Measurements from ENCODE around the gene GAS7. TPM values are rescaled to one million over a fixed set of nuclear protein-coding genes. Genes with fewer than 3 reads are reported as not detected.

Gene GAS7
- total RNA-seq, 1 experiment from 2014 or later: 12.3 TPM

- TF ChIP-seq MYBL2 (CRISPR knock-in tag; IDR thresholded peaks at IDR 0.05): no peak
- no peak for TF ChIP-seq SP1 (CRISPR knock-in tag; conservative IDR thresholded peaks at IDR 0.05)
- no peak for TF ChIP-seq SMAD3 (CRISPR knock-in tag; IDR thresholded peaks at IDR 0.05; ENCODE audit: borderline replicate concordance)
- TF ChIP-seq CREM (CRISPR knock-in tag; IDR thresholded peaks at IDR 0.05): no peak
- TF ChIP-seq HMGXB4 (CRISPR knock-in tag; IDR thresholded peaks at IDR 0.05): no peak
- TF ChIP-seq HMGA2 (CRISPR knock-in tag; IDR thresholded peaks at IDR 0.05): no peak
- no peak for TF ChIP-seq ATF6 (CRISPR knock-in tag; IDR thresholded peaks at IDR 0.05)
Observed at GRCh38 chr17:10067446-10068143, 130.8 kb downstream of the GAS7 start (continued).

- POLR2A ChIA-PET: no interaction called here
- Mint-ChIP-seq H3K36me3 (peaks cover 6% of the 10 kb centered on the region), H3K9me3 (peaks cover 11% of the 10 kb centered on the region), H3K4me3 (no peak overlapping the region), H3K27me3 (ENCODE audit: low read depth) (no peaks in the 10 kb centered on the region), H3K4me1 (peaks cover 18% of the 10 kb centered on the region), H3K27ac (no peak overlapping the region)
- CTCF ChIA-PET: interaction anchor here (1.2 kb wide), 1 partner anchor 162 kb away, joined by 4 read pairs; no protein-coding TSS in a partner anchor
- no peak for DNase-seq (ENCODE audit: low spot score)
- no peak for ATAC-seq
- no peak for TF ChIP-seq NFE2L1 (CRISPR knock-in tag; IDR thresholded peaks at IDR 0.05)
- no peak for TF ChIP-seq ESRRA (CRISPR knock-in tag; IDR thresholded peaks at IDR 0.05; ENCODE audit: borderline replicate concordance)
- no peak for TF ChIP-seq ATF2 (CRISPR knock-in tag; IDR thresholded peaks at IDR 0.05; ENCODE audit: borderline replicate concordance, low read depth)
- TF ChIP-seq PRDM15 (CRISPR knock-in tag; IDR thresholded peaks at IDR 0.05): no peak
- TF ChIP-seq OVOL2 (CRISPR knock-in tag; IDR thresholded peaks at IDR 0.05; ENCODE audit: borderline replicate concordance): no peak
- no peak for TF ChIP-seq CREM (CRISPR knock-in tag; IDR thresholded peaks at IDR 0.05)
- TF ChIP-seq ZNF512 (CRISPR knock-in tag; IDR thresholded peaks at IDR 0.05; ENCODE audit: borderline replicate concordance): no peak
- TF ChIP-seq E2F5 (CRISPR knock-in tag; IDR thresholded peaks at IDR 0.05): no peak
- TF ChIP-seq NR2C2 (CRISPR knock-in tag; IDR thresholded peaks at IDR 0.05): no peak
- no peak for TF ChIP-seq ELF4 (CRISPR knock-in tag; IDR thresholded peaks at IDR 0.05; ENCODE audit: low read depth)
- TF ChIP-seq ATF6 (CRISPR knock-in tag; IDR thresholded peaks at IDR 0.05): no peak
- TF ChIP-seq ZNF671 (CRISPR knock-in tag; IDR thresholded peaks at IDR 0.05): no peak
- TF ChIP-seq STAT6 (CRISPR knock-in tag; conservative IDR thresholded peaks at IDR 0.05; ENCODE audit: low read depth): no peak
- no peak for TF ChIP-seq CBFB (CRISPR knock-in tag; IDR thresholded peaks at IDR 0.05; ENCODE audit: low read depth)
Observed at GRCh38 chr17:10064536-10064935, 133.9 kb downstream of the GAS7 start.

Measured in WTC11 (cell line).